Superior temporal gyrus (tissue), 1 donor: ENCODE measurements around the gene SLC23A2.

Experiments used
- DNase-seq: peaks from one replicate; pipeline ENCODE4 v3.0.0-alpha.2; 2016; ENCODE audit errors: extremely low spot score

SLC23A2 gene

DNA sequence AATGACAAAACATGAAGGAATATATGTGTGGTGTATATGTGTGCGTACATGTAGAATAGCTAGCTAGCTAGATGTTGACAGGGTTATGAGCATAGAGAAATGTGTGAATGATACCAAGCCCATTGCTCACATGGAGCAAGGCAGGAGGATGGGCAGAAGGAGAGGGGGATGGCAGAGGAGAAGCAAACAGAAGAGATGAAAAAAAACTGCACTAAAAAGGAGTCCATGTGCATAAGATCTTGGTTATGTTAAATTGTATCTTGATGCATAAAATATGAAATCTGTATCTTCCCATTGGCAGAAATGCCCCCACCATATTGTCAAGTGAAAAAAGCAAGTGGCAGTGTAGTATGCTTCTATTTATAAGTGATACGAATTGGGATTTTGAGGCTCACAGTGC is 154.5 kb downstream of the SLC23A2 start:
- no peak for DNase-seq

DNA sequence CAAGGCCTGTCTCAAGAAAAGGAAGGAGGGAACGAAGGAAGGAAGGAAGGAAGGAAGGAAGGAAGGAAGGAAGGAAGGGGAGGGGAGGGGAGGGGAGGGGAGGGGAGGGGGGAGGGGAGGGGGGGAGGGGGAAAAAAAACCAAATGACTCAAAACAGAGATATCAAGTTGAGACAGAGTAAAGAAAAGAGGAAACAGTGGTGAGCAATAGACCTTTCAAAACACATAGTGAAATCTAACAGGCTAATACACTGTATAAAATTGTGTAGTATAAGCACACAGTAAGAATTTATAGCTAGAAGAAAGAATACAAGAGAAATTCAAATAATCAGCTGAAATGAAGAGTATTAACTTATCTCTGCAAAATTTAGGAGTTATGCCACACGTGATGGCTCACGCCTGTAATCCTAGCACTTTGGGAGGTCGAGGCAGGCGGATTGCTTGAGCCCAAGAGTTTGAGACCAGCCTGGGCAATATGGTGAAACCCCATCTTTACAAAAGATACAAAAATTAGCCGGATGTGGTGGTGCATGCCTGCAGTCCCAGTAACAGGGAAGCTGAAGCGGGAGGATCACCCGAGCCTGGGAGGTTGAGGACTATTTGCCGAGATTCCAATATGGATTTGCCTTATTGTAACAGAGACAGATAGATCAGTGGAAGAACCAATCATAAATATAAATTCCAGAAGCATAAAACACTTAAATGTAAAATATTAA is 156.4 kb downstream of the SLC23A2 start:
- no peak for DNase-seq

DNA sequence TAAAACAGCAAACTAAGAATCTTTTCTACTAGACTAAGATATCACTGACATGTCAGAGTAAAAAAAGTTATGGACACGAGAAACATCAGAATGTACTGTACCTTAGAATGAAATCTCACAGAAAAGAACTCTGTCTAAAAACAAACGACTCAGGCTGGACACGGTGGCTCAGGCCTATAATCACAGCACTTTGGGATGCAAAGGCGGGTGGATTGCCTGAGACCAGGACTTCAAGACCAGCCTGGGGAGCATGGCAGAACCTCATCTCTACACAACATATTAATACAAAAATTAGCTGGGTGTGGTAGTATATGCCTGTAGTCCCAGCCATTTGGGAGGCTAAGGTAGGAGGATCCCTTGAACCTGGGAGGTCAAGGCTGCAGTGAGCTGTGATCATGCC is 157.0 kb downstream of the SLC23A2 start:
- no peak for DNase-seq

DNA sequence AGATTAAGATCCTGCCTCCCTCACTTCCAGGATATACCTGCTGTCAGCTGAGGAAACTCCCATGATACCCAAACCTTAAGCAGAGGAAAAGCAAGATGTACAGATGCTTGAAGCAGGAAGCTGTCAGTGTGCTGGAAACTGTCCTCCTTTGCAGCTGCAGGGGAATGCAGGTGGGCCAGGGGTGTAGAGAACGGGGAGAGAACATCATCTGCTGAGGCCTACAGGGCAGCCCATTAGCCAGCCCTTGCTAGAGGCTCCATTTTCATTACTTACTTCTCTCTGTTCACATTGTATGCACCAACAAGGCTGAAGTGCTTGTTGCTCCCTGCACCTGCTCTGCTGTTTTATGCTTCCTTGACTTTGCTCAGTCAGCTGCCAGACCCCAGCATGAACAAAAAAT is 160.5 kb downstream of the SLC23A2 start:
- no peak for DNase-seq

DNA sequence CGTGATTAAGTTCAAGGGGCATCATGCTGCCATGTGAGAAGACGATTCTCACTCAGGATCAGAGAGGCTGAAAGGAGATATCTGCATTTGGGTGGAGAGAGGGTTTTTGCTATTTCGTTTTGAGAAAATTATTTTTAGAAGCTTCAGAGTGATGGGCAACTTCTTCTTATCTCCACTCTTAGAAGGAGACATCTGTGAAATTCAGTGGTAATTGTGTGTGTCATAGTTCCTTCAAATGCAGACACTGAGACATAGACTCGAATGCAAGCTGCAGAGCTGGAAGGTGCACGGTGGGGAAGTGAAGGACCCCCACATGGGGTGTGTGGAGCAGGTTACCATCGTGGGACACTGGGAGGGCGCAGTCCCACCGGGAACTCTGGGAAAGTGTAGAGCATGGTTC is 162.8 kb downstream of the SLC23A2 start:
- DNase-seq: no peak

DNA sequence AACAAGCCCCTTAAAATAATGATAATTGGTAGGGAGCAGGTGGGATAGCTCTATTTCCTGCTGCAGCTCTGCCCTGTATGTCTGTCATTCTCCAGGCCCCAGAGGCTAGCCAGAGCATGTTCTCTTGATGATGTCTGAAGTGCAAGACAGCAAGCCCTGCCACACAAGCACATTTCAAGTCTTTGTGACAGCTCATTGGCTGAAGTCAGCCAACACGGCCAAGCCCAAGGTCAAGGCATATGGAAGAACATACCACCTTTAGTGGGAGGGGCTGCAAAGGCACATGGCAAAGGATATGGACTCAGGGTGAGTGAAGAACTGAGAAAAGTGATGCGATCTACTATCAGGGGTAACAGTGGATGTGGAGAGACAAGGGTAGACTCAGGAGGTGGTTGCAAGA is 163.6 kb downstream of the SLC23A2 start:
- no peak for DNase-seq

DNA sequence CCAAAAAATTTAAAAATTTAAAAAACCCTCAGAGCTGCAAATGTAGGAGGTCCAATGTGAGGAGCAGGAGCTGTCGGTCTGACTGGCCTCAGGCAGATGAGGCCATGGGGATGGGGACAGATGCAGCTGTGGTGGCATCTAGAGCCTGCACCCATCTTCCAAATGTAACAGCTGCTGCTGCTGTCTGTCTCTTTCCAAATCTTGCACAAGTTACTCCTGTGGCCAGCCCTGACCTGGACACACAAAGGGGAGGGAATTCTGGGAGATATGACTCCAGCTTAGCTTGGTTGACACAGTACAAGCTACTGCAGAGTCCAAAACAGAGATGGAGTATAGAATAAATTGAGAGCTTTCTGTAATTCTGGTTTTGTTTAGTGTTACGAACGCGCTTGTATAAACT is 164.4 kb downstream of the SLC23A2 start:
- no peak for DNase-seq

DNA sequence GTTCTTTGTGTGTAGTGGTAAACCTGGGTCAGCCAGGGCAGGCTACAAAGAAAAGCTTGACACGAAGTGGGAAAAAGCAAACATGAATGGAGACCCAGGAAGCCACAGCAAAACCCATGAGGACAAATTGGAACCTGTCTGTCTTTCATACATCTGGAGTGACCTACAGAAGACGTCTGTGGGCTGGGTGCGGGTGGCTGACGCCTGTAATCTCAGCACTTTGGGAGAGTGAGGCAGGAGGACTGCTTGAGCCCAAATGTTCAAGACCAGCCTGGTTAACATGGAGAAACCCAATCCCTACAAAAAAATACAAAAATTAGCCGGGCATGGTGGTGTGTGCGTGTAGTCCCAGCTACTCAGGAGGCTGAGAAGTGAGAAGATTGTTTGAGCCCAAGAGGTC is 164.8 kb downstream of the SLC23A2 start:
- no peak for DNase-seq

DNA sequence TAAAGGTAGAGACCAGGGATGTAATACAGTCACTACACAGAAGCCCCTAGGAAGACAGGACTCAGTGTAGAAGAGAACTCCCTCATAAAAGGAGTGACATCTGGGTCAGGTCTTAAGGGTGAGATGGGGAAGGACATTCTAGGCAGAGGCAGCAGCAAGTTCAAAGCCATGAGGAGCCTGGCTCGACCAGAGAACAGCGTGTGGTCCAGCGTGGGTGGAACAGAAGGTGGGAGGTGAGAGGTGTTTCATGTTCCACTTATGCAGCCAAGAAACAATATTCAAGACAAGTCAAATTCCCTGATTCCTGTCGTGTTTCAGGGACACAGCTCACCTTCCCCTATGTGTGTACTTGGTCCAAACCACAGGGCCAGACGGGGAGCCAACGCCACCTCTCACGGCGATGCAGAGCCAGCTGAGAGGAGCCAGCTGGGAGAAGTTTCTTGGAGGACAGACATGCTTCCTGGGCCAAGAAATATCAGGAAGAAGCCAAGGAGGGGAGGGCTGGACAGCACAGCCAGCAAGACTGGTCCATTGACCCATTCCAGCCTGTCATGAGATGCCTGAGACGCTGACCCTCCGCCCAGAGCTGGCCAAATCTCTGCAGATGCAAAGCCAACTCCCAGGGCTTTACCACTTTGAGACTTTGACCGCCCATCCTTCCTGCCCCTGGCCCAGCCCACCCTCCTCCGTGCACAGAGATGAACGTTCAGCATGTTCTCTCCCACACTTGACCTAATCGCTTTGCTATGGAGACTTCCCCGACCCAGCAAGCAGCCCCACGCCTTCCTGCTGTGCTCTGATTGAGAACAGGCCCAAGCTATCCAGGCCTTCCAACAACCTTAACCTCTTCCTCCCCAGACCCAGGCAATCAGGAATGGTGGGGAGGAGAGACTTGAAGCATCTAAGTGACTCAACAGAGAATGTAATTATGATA is 165.8 kb downstream of the SLC23A2 start:
- DNase-seq: no peak

DNA sequence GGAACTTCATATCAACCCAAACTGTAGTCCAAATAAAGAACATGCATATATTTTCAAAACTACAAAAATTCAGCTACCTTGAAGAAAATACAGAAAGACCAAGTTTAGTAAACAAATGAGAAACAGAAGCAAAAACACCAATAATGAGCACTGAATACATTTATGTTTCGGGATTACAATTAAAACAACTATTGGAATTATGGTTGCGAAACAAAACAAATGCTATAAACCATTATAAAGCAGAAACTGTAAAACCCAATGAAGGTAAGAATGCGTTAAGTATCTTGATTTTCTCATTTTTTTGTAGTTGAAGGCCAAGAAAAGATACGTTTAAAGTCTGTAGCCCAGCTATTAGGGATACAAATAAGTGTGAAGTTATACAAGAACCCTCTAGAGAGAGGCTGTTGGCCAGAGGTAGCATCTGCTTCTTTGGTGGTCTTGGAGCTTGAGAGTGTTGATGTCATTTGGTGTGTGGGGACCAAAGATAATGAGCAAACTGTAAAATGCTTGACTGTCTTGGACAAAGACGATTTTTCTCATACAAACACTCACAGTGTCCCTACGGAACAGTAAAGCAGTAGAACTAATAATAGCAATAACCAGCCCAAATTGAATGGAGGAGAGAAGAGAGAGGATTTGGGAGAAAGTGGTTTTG is 168.1 kb downstream of the SLC23A2 start:
- no peak for DNase-seq

DNA sequence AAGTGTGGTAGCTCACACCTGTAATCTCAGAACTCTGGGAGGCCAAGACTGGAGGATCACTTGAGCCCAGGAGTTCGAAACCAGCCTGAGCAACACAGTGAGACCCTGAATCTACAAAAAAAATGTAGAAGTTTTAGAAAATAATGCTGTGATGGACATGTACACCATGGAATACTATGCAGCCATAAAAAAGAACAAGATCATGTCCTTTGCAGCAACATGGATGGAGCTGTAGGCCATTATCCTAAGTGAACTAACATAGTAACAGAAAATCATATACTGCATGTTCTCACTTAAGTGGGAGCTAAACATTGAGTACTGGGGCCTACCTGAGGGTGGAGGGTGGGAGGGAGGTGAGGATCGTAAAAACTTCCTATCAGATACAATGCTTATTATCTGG is 168.8 kb downstream of the SLC23A2 start:
- DNase-seq: no peak

DNA sequence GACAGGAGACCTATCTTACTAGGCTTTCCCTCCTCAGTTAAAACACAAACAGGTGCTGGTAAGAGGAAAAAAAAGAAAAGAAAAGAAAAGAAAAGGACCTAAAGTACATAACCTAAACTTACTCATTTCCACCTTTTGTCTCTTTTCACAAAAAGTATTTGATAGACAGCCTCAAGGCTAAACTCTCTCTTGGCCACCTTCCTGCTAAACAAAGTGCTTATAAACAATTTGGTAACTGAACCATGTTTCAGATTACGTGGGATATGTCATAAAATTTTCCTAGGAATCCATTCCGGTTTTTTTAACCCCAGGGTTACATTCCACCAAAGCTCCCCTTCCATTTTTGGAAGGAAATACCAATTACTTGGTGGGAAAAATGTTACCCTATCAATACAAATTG is 170.6 kb downstream of the SLC23A2 start:
- DNase-seq: no peak

DNA sequence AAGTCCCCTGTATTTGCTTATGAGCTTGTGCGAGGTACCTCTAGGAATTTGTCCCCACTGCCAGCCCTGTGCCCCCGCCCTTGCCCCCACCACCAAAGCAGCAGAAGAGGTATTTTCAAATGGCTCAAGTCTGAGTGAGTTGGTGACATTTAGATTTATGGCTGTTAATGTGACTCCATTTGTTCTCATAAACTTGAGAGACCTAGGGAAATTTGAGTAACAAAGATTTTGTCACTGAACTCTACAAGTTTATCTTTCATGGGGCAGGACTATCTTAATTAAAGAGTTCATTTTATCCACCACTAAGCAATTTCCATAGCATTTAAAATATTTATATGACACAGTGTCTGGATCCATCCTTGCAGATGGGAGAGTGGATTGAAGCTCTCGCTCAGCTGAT is 171.1 kb downstream of the SLC23A2 start:
- DNase-seq: no peak

DNA sequence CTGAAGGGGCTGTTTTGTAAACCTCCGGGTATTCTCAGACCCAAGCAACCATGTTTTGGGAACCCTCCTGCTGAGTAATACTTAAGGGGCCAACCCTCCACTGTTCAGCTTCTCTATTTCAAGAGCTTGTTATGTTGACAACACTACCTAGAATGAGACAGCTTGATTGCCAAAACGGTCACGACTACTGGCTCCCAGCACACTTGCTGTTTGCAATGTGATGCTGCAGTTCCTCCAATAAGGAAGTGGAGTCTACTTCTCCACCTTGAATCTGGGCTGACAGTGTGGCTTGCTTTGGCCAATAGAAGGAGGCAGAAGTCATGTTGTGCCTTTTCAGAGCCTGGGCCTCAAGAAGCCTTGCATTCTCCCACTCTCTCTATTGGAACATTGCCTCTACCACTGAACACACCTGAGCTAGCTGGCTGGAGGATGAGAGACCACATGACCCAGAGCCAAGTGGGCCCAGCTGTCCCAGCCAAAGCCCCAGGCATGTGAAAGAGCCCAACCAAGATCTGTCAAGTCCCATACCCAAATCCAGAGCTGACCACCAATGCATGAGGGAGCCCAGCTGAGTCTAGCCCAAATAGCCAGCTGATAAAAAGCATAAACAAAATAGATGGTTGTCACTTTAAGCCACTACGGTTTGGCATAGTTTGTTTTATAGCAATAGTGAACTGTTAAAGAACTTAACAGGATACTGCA is 171.6 kb downstream of the SLC23A2 start:
- DNase-seq: no peak

DNA sequence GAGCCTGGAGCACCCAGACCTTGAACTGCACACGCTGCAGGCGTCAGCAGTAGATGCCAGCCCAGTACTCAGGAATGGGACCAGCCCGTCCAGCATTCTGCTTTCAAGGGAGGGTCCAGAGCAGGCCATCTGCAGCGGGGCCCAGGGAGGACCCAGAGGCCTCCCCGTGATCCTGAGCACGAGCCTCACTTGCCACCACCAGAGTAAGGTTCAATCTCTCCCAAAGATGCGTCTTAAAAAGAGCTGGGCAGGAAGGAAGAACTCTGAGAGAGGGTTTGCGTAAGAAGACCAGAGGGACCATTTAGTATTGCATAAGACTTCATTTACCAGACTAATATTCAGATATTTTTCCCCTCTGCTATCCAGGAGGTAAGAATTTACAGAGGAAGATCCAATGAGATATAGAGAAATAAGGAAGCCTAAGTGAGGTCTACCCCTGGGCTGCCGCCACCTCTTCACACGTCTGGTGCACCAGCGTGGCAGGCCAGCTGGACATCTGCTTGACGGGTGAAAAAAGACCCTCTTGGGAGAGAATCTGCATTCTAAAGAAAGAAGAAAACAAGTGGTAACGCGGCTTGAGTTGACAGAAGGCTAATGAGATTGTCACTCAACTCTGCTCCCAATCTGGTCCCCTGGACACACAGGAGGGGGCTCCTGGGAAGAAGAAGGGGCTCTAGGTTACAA is 172.3 kb downstream of the SLC23A2 start:
- no peak for DNase-seq

DNA sequence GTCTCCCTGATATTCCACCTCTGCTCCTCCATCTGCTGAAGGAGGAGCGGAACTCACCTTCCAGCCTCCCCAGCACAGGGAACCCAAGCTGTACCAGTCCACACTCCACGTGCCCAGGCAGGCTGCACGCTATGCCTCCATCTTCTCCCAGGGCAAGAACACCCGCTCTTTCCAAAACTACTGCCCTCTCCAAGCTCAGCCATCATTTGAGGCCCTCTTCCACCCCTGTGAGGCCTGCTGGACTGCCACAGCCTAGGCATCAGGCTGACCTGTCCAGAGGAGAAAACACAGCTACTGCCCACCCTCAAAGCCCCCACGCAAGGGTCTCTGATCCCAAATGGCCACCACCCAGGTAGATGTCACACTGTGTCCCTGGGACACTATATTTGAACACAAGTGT is 179.7 kb downstream of the SLC23A2 start:
- no peak for DNase-seq

DNA sequence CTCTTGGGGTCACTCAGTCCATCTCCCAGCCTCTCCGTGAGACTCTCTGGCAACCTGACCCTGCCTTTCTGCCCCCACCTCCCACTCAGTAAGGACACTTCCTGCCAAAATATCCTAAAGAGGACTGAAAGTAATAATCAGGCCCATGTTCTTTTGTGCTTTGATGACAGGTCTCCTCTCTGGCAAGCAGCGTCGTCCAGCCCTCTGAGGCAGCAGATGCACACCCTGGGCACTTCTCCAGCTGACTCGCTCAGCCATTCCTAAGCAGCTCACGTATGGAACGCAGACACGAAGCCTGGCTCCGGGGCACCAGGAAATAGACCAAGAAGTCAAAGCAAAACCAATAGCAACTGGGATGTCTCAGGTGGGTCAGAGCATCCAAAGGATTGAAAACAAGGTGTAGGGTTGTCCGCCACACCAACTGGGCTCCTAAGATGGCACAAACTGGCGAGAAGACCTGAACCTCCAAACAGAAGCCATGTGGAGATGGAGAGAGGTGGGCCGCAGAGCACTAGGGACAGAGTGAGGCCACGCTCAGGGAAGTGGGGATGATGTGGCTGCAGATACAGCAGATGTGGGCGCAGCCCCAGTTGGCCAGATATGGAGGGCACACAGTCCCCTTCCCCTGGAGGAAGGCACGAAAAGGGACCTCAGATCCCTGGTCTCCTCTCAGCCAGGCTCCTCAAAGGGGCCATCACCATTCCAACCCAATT is 180.3 kb downstream of the SLC23A2 start:
- peak; percentile 89 for DNase-seq

DNA sequence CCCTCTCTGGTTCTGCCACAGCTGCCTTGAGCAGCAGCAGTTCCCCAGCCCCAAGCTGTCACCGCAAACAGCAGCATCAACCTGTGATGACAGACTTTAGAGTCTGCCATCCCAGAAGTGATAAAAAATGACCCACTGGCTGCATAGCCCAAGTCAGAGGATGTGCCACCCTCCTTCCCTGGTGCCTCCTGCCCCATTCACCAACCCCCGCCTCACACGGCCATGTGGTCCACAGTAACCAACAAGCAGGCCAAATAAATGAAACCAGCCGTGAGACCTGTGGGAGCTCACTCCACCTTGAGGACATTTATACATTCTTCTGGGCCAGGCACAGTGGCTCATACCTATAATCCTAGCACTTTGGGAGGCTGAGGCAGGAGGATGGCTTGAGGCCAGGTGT is 181.4 kb downstream of the SLC23A2 start:
- DNase-seq: no peak

DNA sequence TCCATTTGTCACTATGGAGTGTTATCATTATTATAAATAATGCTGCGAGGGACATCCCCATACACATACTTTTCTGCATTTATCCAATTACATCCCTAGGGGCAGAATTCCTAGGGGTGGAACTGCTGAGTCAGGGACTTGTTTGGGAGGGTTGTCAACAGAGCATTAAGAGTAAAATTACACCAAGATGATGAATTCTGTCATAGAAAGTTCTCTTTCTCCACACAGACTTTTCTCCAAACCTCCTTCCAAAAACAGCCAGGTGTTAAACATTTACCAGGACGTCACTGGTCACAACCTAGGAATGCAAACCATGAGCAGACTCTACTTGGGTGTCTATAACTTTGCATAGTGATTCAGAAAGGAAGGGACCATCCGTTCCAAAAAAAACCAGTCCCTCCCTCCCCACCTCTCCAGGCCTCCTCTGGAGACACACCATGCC is 184.1 kb downstream of the SLC23A2 start:
- DNase-seq: no peak

DNA sequence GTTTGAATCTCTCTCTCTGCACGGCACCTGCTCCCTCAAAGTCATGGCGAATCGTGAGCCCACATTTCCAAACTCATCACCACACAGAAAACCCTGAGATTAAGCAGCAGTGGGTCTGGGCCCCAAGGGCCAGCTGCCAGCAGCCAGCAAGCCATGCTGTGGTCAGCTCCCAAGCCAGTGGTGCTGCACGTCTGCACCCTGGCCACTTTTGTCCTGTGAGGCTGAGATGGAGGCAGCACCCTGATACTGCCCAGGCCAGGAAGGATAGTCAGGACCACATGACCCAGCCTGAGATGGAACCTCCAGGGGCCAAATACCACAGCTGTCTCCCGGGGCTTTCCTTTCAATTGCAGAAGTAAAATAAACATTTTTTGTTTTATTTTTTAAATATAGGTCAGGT is 185.7 kb downstream of the SLC23A2 start:
- no peak for DNase-seq
